Fibroblast of mammary gland (primary cell): ENCODE data around the gene PPP1R1B.

ENCODE experiments used
- DNase-seq: peaks from one replicate; pipeline ENCODE4 v3.0.0-alpha.2; 2010; ENCODE audit warnings: low read depth
- H3K4me3 ChIP-seq: 2 replicates; pipeline ENCODE4 v1.5.1; 2011; ENCODE audit warnings: low read depth, mild to moderate bottlenecking, low read length, moderate library complexity; ENCODE audit not compliant: control insufficient read depth
- TF ChIP-seq, protein P1 (sequence below): conservative IDR thresholded peaks from 2 replicates; pipeline ENCODE4 v1.5.1; 2011; ENCODE audit warnings: low read depth, low read length, inconsistent platforms; ENCODE audit not compliant: control insufficient read depth, insufficient read depth

Gene PPP1R1B

GRCh38 chr17:39600288-39600996 lies 26.3 kb upstream of the PPP1R1B start:
- no peak overlapping the region for H3K4me3 ChIP-seq
- TF ChIP-seq, protein P1, sequence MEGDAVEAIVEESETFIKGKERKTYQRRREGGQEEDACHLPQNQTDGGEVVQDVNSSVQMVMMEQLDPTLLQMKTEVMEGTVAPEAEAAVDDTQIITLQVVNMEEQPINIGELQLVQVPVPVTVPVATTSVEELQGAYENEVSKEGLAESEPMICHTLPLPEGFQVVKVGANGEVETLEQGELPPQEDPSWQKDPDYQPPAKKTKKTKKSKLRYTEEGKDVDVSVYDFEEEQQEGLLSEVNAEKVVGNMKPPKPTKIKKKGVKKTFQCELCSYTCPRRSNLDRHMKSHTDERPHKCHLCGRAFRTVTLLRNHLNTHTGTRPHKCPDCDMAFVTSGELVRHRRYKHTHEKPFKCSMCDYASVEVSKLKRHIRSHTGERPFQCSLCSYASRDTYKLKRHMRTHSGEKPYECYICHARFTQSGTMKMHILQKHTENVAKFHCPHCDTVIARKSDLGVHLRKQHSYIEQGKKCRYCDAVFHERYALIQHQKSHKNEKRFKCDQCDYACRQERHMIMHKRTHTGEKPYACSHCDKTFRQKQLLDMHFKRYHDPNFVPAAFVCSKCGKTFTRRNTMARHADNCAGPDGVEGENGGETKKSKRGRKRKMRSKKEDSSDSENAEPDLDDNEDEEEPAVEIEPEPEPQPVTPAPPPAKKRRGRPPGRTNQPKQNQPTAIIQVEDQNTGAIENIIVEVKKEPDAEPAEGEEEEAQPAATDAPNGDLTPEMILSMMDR = no peak
- no peak for DNase-seq

DNA sequence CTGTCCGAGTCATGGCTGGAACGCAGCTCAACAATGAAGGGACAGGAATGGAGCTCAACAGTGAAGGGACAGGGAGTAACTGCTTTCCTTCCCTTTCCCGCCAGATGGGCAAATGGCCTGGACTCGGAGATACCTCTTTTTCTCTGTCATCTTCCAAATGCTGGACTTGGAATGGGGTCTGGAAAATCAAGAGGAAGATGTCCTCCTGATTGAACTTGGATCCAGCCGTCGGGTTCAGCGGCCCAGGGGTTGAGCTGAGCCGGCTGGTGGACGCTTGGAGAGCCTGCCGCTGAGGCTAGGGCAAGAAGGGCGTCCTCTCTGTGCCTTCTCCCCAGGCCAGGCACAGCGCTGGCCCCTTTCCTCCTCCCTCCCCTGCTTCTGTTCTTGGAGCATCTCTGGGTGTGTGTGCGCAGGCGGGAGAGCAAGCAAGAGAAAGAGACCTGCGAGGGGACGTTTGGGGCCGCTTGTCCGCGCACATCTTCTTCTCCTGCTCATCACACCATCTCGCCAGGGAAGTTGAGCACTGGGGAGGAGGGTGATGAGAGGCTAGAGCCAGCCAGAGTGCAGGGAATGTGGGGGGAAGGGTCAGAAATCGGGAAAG lies 25.7 kb upstream of the PPP1R1B start:
- DNase-seq = no peak
- no peak overlapping the region for H3K4me3 ChIP-seq
- TF ChIP-seq, protein P1 = no peak

DNA sequence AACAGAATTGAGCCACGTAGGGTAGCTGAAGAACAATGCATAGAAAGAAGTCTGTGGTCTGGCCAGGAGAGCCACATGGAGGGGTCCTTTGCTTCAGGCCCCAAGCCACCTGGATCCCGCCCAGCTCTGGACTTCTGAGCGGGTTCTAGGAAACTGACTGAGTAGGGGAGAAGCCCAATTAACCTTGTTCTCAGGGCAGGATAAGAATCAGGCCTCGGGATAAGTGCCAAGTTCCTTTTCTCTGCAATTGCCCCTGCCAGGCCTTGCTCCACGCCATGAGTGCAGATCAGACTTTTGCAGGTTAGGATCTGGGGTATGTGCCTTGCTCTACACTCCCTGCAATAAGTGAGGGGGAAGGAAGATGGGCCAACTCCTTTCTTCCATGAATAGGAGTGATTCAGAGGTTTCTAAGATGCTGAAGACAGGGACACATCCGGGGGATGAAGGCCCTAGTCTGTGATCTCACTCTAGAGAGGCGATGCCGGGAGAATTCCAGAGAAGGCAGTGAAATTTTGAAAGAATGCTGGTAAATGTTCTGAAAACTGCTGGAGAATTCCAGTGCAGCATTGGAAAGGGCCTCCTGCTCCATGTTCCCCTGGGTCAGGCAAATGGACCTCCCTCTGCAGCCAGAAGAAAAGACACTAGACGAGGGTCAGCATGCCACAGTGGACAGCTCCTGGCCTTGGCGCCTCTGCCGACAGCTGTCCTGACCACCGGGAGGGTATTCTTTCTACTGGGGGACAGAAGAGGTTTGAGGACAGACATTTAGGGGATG lies 24.8 kb upstream of the PPP1R1B start:
- DNase-seq = no peak
- no peak overlapping the region for H3K4me3 ChIP-seq
- TF ChIP-seq, protein P1 = no peak

DNA sequence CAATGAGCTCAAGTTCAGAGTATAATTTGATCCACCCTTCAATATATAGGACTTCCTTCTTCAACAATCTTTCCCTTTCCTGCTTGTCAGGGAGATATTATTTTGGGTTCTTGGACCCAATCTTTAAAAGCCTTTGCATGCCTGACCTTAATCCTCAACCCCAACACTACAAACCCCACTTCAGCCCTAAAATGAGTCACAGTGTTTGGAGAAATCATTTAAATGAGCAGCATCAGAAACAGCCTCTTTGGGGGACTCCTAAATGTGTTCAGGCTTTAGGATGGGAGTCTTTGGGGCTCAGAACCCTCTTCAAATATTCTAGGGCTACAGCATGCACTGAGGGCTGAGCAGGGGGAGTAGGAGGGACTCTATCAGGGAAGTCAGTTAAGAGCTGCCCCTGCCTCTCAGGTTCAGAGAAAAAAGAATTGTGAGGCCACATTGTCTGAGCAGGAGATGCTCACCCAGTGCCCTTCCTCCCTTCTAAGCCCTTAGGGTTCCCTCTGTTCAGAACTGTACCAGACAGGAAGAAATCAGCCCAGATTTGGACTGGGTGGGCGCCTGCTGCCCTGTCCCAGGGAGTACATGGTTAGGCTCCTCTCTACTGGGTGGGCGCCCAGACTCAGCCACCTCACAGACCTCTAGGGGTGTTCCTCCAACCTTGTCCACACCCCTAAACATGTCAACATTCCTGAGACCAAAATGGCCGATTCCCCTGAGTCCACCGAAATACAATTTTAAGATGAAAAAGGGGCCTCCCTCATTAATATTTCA lies 24.0 kb upstream of the PPP1R1B start:
- TF ChIP-seq, protein P1 = no peak
- no peak for DNase-seq
- H3K4me3 ChIP-seq = no peak overlapping the region

GRCh38 chr17:39603304-39604016 lies 23.3 kb upstream of the PPP1R1B start:
- H3K4me3 ChIP-seq = no peak overlapping the region
- DNase-seq = no peak
- TF ChIP-seq, protein P1 = no peak
